ENCODE results near the gene CYP19A1.
"Not testable (repeated sequence)": the region's sequence is repeated elsewhere in the genome, so short reads cannot be mapped to it uniquely, and the experiment has no call there.

Gene CYP19A1

DNA sequence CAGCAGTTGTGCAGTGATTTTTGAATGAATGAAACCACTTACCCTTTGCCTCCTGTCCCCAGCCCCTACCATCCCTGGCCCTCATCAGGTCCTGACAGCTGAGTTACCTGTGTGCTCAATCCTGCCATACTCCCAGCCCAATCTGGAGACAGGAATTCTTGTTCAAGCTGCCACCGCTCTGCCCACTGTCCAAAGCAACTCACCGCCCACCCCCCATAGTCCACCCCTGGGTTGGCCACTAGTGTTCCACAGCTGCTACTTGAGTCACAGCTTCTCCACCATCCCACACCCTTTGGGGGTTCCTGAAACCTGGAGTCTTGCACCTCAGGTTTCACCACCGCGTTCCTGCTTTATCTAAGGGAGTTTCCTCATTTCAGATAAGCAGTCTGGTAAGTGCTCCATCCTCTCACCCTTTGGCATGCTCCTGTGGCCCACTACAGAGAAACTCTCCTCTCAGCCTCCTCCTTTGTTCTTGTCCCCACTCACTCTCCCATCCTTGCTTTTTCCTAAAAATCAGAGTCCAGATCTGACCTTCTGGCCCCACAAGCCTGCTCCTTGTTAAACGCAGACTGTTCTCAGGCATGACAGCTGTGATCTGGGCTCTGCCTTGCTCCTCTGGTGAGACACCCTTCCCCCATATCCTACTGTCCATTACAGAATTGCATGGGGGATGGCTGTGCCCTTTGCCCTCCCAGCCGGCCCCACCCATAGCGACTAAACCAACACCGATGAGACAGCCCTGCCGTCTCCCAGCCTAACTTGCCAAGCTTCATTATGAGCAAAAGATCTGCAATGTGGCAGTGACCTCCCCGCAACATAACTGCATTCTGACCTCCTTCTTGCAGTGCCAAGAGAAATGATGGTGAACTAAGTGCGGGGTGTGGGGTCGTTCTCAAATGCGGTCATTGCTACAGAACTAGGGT lies 50.0 kb downstream of the CYP19A1 start:
- no peak for DNase-seq

DNA sequence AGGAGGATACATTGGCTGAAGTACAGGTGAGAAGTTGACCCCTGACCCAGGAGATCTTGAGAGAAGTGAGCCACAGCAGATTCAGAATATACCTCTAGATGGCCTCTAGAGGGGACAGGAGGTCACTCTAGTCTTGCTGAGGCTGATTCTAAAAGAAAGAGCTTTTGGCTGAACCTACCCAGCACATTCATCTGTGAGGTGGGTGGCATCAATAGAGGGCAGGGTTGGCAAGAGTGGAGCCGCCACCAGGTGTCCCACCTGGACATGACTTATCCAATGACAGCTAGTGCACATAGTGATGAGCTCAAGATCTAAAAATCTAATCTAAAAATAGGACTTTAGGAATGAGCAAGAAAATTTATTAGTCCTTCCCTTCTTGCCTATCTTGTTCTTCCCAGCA lies 51.6 kb downstream of the CYP19A1 start:
- no peak for DNase-seq

DNA sequence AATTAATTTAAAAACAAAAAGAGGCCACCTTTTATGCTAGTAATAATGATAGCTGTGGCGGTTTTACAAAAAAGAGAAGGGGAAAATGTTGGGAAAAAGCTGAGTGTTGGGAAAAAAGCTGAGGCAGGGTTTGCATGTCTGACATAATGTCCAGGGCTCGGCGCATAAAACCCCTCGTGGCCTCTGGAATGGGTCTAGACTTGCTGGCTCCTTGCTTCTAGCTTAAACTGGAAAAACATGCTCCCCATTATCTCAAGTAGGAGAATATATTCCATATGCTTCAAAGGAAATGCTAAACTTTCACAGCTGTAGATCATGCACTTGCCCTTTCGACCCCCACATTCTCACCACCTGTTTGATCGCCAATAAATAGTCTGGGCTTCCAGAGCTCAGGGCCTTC lies 53.0 kb downstream of the CYP19A1 start:
- DNase-seq = no peak

GRCh38 chr15:51284871-51285270 lies 53.5 kb downstream of the CYP19A1 start:
- no peak for DNase-seq

DNA sequence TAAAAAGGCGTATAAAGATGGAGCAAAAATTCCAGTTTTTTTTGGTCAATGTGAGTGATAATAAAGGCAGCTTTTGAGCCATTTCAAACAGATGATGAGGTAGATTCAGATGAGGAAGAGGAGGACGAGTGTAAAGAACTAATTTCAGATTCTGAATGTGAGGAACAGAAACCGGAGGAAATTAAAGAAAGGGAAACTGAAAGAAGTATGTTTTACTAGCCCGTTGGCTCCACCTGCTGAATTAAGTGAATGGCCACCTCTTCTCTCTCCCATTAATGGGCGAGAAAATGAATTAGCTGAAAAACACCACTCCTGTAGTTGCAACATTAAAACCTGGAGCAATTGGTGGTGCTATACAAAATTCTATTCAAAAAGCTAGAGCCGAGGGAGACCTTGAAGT lies 55.4 kb downstream of the CYP19A1 start:
- no peak for DNase-seq

GRCh38 chr15:51282241-51282640 lies 56.2 kb downstream of the CYP19A1 start:
- not testable (repeated sequence) for DNase-seq

GRCh38 chr15:51281368-51281967 lies 56.9 kb downstream of the CYP19A1 start:
- DNase-seq = peak in 1 of 2 donors; percentile 20

- DNase-seq = no peak
Observed at GRCh38 chr15:51280838-51281237, 57.6 kb downstream of the CYP19A1 start.

GRCh38 chr15:51279391-51279790 lies 59.0 kb downstream of the CYP19A1 start:
- DNase-seq = no peak

DNA sequence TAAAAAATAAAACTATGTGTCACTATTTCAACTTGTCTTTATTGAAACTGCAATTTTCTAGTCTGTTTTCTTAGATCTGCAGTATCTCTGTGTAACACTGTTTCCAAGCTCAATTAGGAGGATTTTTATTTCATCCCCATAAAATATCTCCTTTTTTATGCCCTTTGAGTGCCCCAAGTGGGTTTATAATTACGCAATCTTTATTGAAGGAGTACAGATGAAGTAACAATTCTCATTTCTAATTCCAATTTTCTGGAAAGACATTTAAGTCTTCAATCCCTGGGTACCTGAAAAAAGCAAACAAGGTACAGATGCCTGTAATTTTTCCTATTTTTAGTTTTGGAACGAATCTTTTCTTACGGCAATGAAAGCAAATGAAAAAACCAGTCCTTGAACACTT lies 61.3 kb downstream of the CYP19A1 start:
- DNase-seq = no peak

DNA sequence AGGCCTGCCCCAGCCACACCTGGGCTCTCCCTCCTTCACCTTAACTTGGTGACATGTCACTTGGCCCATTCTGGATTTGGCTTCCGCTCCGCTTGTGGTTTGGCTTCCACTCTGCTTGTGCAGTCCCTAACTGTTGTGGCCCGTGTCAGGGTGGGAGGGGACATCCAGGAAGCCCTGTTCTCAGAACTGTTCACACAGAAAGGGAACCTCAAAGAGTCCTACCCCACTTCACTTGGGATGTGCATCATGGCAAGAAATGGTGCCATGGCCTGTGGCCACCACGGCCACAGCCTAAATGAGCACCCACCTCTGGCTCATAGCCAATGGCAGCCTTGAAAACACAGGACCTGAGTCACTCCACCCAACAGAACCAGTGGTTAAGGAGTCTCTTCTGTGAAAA lies 63.4 kb downstream of the CYP19A1 start:
- no peak for DNase-seq

DNA sequence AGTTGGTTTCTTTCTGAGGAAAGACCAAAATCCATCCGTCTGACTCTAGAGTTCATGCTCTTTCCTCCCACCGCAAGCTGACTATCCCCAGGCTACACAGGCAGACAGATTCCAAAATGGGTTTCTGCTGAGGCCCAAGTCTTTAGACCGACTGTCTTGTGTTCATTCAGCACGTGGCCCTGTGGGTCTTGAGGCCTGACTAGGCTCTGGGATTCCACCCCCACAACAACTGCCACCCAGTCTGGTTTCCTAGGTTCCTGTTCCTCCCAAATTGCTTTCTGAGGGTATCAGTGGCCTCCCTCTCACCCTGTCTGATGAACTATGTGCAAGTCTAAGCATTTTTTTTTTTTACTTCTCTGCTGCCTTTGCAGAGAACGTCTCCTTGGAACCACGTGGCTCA lies 67.7 kb downstream of the CYP19A1 start:
- no peak for DNase-seq

DNA sequence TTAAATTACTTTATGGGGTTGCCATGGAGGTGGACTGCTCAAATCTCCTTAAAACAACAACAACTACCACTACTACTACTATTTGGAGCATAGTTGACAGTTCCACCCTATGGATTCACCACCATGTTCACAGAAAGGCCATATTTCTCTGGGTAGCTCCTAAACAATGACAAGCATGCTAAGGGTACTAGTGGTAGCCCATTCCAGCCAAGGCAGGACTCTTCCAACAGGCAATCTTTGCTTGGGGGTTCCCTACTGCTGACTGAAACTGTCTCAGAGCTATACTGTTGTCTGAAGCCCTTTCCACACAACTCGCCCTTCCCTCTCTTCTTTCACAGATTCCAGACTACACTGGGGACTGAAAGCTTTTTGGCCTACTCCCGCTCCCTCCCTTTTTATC lies 68.9 kb downstream of the CYP19A1 start:
- no peak for DNase-seq

GRCh38 chr15:51267703-51268083 lies 70.7 kb downstream of the CYP19A1 start:
- no peak for DNase-seq

DNA sequence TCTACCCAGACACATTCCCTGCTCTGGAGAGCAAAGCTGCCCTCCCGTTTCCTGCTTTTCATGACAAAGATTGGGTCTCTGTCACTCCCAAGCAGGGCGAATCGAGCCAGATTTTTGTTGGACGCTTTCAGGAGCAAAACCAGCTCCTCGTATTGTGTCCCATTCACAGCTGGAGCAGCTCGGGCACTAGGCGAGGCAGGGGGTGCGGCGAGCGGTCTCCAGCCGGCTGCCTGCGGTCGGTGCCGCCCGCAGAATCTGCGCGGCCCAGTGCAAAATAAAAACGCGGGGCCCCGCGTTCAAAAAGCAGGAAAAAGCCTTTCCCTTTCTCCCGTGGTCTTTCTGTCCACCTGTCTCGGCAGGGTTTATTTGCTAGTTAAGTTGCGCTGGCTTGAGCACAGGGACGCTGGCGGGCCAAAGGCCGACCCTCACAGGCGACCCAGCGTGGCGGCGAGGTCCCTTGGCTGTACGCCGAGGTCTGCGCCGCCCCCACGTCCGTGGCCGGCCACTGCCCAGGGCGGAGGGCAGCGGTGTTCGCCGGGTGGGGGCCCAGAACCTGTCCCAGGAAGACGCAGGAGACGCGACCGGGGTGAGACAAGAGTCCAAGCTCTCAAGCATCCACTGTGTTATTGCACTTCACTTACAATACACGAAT lies 71.2 kb downstream of the CYP19A1 start:
- no peak for DNase-seq

DNA sequence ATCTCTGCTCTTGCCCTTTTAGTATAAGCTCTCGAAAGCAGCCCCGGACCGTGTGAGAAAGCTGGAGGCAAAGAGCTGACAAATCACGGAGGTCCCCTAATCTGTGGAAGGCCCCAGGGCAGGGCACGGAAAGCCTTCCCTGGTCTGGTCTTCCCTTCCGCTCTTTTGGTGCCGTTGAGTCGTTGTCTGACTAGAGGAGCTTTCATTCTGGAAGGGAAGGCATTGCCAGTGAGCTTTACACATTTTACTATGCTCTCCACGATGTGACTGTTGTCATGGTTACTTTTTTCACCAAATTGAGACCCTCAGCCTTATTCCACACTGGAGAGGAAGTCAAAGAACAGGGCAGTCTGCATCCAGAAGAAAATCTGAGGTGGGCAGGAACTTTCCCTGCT lies 71.7 kb downstream of the CYP19A1 start:
- no peak for DNase-seq

- no peak for DNase-seq
Observed at GRCh38 chr15:51265037-51265555, 73.3 kb downstream of the CYP19A1 start.

DNA sequence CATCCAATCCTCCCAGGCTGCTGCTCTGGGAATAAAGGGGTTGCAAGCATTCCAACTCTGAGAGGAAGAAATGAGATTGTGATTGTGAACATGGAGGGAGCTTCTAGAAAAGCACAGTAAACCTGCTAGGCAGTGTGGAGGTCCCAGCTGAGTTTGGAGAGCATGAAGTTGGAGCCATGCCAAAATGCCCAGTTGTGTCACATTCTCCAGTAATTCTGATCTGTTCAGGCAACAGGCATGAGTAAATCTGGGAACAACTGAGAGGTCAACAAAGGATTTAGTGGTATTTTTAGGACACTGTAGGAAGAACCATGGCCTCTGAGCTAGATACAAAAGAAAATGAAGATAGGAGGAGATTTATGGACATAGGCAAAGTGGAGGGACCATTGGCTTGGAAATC lies 74.7 kb downstream of the CYP19A1 start:
- DNase-seq = no peak

- no peak for DNase-seq
Observed at GRCh38 chr15:51263116-51263515, 75.3 kb downstream of the CYP19A1 start.

GRCh38 chr15:51262463-51262862 lies 75.9 kb downstream of the CYP19A1 start:
- no peak for DNase-seq

DNA sequence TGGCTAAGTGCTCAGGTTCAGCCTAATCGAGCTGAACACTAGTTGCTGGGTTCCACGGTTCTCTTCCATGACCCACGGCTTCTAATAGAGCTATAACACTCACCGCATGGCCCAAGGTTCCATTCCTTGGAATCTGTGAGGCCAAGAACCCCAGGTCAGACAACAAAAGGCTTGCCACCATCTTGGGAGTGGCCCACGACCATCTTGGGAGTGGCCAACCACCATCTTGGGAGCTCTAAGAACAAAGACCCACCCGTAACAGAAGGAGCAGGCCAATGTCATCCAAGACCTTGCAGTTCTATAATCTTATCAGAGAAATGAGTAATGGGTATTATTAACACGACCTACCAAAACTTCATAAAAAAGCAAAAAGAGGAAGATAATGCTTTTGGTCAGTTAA lies 77.3 kb downstream of the CYP19A1 start:
- DNase-seq = not testable (repeated sequence)

DNA sequence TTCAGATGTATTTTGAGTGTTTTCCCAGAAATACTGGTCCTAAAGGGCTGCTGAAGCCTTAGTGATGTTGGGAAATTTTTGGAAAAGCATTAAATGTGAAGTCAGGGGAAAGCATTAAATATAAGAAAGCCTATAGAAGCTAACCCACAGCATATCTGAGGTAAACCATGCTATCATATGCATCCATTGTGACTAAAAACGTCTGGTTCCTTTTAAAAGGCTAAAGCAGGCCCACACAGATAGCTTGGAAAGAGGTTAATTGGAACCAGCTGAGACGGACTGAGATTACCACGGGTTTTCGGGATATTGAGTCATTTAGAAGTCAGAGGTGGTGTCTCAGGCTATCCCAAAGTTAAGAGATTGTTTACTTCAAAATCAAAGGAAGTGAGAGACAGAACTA lies 78.2 kb downstream of the CYP19A1 start:
- DNase-seq = no peak

DNA sequence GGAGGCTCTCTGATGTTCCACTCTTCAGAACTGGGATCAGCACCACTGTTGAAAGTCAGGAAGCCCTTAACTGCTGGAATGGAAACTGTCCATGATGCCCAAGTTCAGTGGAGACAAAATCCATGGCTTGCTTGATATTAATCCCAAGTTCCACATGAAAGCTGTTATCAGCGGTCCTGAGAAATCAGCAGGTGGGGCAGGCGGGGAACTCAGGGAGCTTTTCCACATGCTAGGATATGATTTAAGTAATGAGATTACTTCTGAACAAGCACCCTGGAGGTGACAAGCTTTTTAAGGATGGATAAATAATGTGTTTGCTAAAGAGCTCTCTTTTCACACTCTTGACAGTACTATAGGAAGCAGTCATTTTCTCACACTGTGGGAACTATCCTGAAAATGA lies 82.9 kb downstream of the CYP19A1 start:
- DNase-seq = no peak

DNA sequence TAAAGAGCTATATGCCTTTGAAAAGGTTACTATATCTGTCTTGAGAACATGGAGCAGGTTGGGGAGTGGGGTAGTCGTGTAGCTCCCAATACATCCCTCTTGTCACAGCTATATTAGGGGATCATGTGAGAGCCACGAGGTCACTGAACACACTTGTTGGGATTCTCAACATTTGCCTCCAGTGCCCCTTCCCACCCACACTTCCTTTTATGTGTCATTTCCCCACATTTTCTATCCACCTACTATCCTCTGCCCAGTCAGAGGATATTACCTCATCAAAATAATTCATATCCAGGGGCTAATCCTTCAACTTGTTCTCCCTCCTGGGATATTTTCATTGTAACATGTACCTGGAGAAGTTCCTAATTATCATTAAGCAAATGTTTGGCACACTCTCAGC lies 85.0 kb downstream of the CYP19A1 start:
- DNase-seq = no peak
